Osteocyte (in vitro differentiated cells): ENCODE measurements around the gene IQGAP3. TPM values are rescaled to one million over a fixed set of nuclear protein-coding genes. Genes with fewer than 3 reads are reported as not detected.

Source experiments
- DNase-seq: peaks from one replicate; pipeline ENCODE4 v3.0.0; 2021; ENCODE audit warnings: mixed read lengths; ENCODE audit not compliant: unreplicated experiment; ENCODE audit errors: extremely low spot score
- H3K27ac Mint-ChIP-seq: one replicate; pipeline ENCODE4 v1.8.0; 2021; ENCODE audit warnings: mild to moderate bottlenecking, mixed read lengths; ENCODE audit not compliant: unreplicated experiment
- H3K27me3 Mint-ChIP-seq: one replicate; pipeline ENCODE4 v1.8.0; 2021; ENCODE audit warnings: mixed read lengths; ENCODE audit not compliant: unreplicated experiment
- H3K36me3 Mint-ChIP-seq: one replicate; pipeline ENCODE4 v1.8.0; 2021; ENCODE audit warnings: mixed read lengths; ENCODE audit not compliant: unreplicated experiment
- H3K4me1 Mint-ChIP-seq: one replicate; pipeline ENCODE4 v1.8.0; 2021; ENCODE audit warnings: mixed read lengths; ENCODE audit not compliant: unreplicated experiment
- H3K4me3 Mint-ChIP-seq: one replicate; pipeline ENCODE4 v1.8.0; 2021; ENCODE audit warnings: mild to moderate bottlenecking, moderate library complexity, mixed read lengths; ENCODE audit not compliant: unreplicated experiment
- H3K9me3 Mint-ChIP-seq: one replicate; pipeline ENCODE4 v1.8.0; 2021; ENCODE audit warnings: mixed read lengths; ENCODE audit not compliant: unreplicated experiment
- total RNA-seq: library from RNA; stranded (reverse); gene quantifications from 2 replicates; pipeline ENCODE4 v1.2.1, GENCODE V29; 2021
- TF ChIP-seq, protein P1 (sequence below): fragments of 200-600 bp; sonication (generic); IDR thresholded peaks from 2 replicates; pipeline ENCODE4 v1.5.0; 2021; ENCODE audit warnings: antibody characterized with exemption, mild to moderate bottlenecking, moderate library complexity

The IQGAP3 gene
- total RNA-seq, 1 donor from 2014 or later: 9.8 TPM

DNA sequence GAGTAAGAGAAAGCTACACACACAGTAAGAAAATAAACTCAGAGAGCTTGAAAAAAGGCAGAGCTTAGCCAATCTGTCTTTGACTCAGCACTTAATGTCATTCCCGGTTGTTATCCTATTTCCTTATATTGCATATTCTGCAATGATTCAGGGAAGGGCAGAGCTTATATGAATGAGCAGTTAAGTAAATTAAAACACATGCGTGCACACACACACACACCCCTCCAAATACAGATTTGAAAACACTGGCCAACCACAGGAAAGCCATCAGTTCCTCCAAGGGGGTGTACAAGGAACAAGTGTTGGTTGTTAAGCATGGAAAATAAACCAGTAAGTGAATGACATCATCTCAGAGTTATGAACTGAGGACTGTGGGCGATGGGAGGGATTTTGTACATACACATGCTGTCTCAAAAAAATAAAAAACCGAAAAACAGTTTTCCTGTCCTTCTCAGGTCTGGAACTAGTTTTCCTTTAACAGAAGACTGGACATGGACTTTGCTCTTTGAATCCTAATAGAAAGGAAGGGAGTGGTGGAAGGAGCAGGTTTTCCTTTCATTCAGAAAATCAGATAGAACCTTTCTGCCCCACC lies 1.0 kb downstream of the IQGAP3 start:
- no peak for DNase-seq
- peak overlapping the region; percentile 94 for H3K4me3 Mint-ChIP-seq
- peak overlapping the region; percentile 87 for H3K27ac Mint-ChIP-seq
- H3K9me3 Mint-ChIP-seq: no peaks in the 10 kb centered on the region
- H3K4me1 Mint-ChIP-seq: peaks cover 24% of the 10 kb centered on the region
- TF ChIP-seq, protein P1, sequence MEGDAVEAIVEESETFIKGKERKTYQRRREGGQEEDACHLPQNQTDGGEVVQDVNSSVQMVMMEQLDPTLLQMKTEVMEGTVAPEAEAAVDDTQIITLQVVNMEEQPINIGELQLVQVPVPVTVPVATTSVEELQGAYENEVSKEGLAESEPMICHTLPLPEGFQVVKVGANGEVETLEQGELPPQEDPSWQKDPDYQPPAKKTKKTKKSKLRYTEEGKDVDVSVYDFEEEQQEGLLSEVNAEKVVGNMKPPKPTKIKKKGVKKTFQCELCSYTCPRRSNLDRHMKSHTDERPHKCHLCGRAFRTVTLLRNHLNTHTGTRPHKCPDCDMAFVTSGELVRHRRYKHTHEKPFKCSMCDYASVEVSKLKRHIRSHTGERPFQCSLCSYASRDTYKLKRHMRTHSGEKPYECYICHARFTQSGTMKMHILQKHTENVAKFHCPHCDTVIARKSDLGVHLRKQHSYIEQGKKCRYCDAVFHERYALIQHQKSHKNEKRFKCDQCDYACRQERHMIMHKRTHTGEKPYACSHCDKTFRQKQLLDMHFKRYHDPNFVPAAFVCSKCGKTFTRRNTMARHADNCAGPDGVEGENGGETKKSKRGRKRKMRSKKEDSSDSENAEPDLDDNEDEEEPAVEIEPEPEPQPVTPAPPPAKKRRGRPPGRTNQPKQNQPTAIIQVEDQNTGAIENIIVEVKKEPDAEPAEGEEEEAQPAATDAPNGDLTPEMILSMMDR: no peak
- H3K27me3 Mint-ChIP-seq: peaks cover 16% of the 10 kb centered on the region
- no peaks in the 10 kb centered on the region for H3K36me3 Mint-ChIP-seq

- no peaks in the 10 kb centered on the region for H3K27me3 Mint-ChIP-seq
- TF ChIP-seq, protein P1: no peak
- peaks cover 11% of the 10 kb centered on the region for H3K4me1 Mint-ChIP-seq
- H3K4me3 Mint-ChIP-seq: no peak overlapping the region
- no peak overlapping the region for H3K27ac Mint-ChIP-seq
- no peaks in the 10 kb centered on the region for H3K9me3 Mint-ChIP-seq
- no peak for DNase-seq
- H3K36me3 Mint-ChIP-seq: peaks cover 4% of the 10 kb centered on the region
Measured at GRCh38 chr1:156566436-156566835, 5.9 kb downstream of the IQGAP3 start.

DNA sequence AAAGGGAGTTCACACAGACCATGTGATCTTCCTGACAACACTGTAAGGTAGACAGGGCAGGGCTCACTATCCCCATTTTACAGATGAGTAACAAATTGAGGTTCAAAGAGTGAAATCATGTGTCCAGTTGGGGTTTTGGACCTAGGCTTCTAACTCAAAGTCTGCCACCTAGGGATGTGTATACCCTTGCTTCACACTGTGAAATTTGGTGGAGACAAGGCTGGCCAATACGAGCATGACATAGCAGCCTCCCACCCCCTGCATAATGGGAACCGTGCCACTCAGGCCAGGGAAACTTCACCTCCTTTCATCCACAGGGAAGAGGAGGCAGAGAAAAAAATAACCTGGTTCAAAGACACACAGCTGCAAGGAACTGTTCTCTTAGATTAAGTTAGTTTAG lies 6.8 kb downstream of the IQGAP3 start:
- TF ChIP-seq, protein P1: no peak
- H3K9me3 Mint-ChIP-seq: no peaks in the 10 kb centered on the region
- DNase-seq: no peak
- peaks cover 4% of the 10 kb centered on the region for H3K36me3 Mint-ChIP-seq
- no peak overlapping the region for H3K27ac Mint-ChIP-seq
- no peak overlapping the region for H3K4me3 Mint-ChIP-seq
- H3K27me3 Mint-ChIP-seq: no peaks in the 10 kb centered on the region
- H3K4me1 Mint-ChIP-seq: peaks cover 2% of the 10 kb centered on the region

DNA sequence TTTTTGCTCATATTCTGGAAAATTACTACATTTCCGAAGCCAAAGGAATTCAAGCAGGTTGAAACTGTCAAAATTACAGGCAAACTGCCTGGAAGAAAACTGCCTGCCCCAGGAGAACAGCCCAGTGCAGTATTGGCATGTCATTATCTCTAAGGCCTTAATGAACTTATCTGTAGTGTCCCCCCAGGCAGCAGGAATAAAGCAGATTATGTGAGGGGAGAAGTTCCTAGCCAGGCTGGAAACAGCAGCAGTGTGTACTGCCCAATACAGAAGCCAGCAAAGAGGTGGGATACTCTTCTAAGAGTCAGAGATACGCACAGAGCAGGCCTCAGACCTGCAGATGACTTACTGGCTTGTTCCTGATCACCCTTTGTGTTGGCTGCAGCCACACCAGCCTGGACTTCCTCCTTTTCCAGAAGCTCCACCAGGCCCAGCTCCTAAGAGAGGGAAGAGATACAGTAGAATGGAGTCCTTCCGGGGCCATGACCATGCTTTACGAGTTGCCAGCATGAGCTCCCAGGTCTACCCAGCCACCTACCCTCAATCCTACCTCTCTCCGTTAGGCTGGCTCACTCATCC lies 11.7 kb downstream of the IQGAP3 start:
- no peak overlapping the region for H3K4me3 Mint-ChIP-seq

GRCh38 chr1:156559797-156560385 lies 12.5 kb downstream of the IQGAP3 start:
- Mint-ChIP-seq H3K27ac (no peak overlapping the region), H3K4me3 (no peak overlapping the region), H3K9me3 (no peaks in the 10 kb centered on the region), H3K36me3 (peaks cover 4% of the 10 kb centered on the region), H3K4me1 (peaks cover 8% of the 10 kb centered on the region), H3K27me3 (no peaks in the 10 kb centered on the region)
- TF ChIP-seq, protein P1: no peak
- no peak for DNase-seq

More for the DNA sequence above, 11.7 kb downstream of the IQGAP3 start:
- no peak overlapping the region for H3K27ac Mint-ChIP-seq
- no peaks in the 10 kb centered on the region for H3K9me3 Mint-ChIP-seq
- TF ChIP-seq, protein P1: no peak
- peaks cover 4% of the 10 kb centered on the region for H3K36me3 Mint-ChIP-seq
- no peak for DNase-seq
- no peaks in the 10 kb centered on the region for H3K27me3 Mint-ChIP-seq
- H3K4me1 Mint-ChIP-seq: peaks cover 8% of the 10 kb centered on the region
